22Rv1 (cell line): Measurements from ENCODE around the gene PLEKHN1.

ENCODE experiments used
- ZFX ChIP-seq: fragments of 450-650 bp; IDR thresholded peaks from 2 replicates; pipeline ENCODE4 v1.6.1; 2017; ENCODE audit warnings: antibody characterized with exemption, borderline replicate concordance
- TF ChIP-seq, protein P1 (sequence below): fragments of 450-650 bp; IDR thresholded peaks from 2 replicates; pipeline ENCODE4 v1.5.1; 2017; ENCODE audit warnings: mild to moderate bottlenecking

GRCh38 chr1:955474-955873, 10.8 kb upstream of the PLEKHN1 start:
- TF ChIP-seq, protein P1, sequence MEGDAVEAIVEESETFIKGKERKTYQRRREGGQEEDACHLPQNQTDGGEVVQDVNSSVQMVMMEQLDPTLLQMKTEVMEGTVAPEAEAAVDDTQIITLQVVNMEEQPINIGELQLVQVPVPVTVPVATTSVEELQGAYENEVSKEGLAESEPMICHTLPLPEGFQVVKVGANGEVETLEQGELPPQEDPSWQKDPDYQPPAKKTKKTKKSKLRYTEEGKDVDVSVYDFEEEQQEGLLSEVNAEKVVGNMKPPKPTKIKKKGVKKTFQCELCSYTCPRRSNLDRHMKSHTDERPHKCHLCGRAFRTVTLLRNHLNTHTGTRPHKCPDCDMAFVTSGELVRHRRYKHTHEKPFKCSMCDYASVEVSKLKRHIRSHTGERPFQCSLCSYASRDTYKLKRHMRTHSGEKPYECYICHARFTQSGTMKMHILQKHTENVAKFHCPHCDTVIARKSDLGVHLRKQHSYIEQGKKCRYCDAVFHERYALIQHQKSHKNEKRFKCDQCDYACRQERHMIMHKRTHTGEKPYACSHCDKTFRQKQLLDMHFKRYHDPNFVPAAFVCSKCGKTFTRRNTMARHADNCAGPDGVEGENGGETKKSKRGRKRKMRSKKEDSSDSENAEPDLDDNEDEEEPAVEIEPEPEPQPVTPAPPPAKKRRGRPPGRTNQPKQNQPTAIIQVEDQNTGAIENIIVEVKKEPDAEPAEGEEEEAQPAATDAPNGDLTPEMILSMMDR: no peak
- no peak for TF ChIP-seq ZFX
